ENCODE results near the gene TMEM14B. TPM values are rescaled to one million over a fixed set of nuclear protein-coding genes. Genes with fewer than 3 reads are reported as not detected.
A peak's percentile ranks its signal among the peaks of the same experiment; 100 is the strongest.
"Not testable (repeated sequence)": the region's sequence is repeated elsewhere in the genome, so short reads cannot be mapped to it uniquely, and the experiment has no call there.

TMEM14B gene
- polyA plus RNA-seq, 1 donor: 78.4 TPM

- H3K4me1 ChIP-seq (ENCODE audit: control insufficient read depth, insufficient read depth, low read length): peaks cover 19% of the 10 kb centered on the region
Measured at GRCh38 chr6:10722570-10722819, 25.1 kb upstream of the TMEM14B start.

GRCh38 chr6:10722820-10723566 is 24.6 kb upstream of the TMEM14B start, which contains the start of gene TMEM14C:
Gene TMEM14C (plus strand): TSS chr6:10723070. CDS start chr6:10724614, 1,544 bp downstream.
- Histone ChIP-seq H3K4me3 (ENCODE audit: low read length) (peak within 1 kb of the TSS; percentile 81), H3K27me3 (ENCODE audit: control insufficient read depth, insufficient read depth, low read length) (no peaks in the 10 kb centered on the region), H3K36me3 (ENCODE audit: control insufficient read depth, insufficient read depth, low read length) (peaks cover 26% of the 10 kb centered on the region), H3K4me1 (ENCODE audit: control insufficient read depth, insufficient read depth, low read length) (peaks cover 19% of the 10 kb centered on the region), H3K27ac (ENCODE audit: low read length) (peak within 1 kb of the TSS; percentile 94), H3K9me3 (ENCODE audit: control insufficient read depth, low read depth, low read length) (peaks cover 5% of the 10 kb centered on the region)
- DNase-seq: peak; percentile 99 to 100
- 0% methylated on average over 5 of the region's 55 CpGs for WGBS (ENCODE audit: insufficient coverage, low lambda C conversion rate)

More at GRCh38 chr6:10722570-10722819, 25.1 kb upstream of the TMEM14B start:
- Histone ChIP-seq H3K27me3 (ENCODE audit: control insufficient read depth, insufficient read depth, low read length) (no peaks in the 10 kb centered on the region), H3K36me3 (ENCODE audit: control insufficient read depth, insufficient read depth, low read length) (peaks cover 22% of the 10 kb centered on the region), H3K27ac (ENCODE audit: low read length) (peak overlapping the region; percentile 94), H3K9me3 (ENCODE audit: control insufficient read depth, low read depth, low read length) (peaks cover 5% of the 10 kb centered on the region), H3K4me3 (ENCODE audit: low read length) (peak overlapping the region; percentile 81)
- WGBS (ENCODE audit: insufficient coverage, low lambda C conversion rate): no CpG with 5 or more reads among the region's 6 CpGs
- no peak for DNase-seq

- no peak for DNase-seq
- peak overlapping the region; percentile 94 for H3K27ac ChIP-seq (ENCODE audit: low read length)
- H3K4me1 ChIP-seq (ENCODE audit: control insufficient read depth, insufficient read depth, low read length): peaks cover 19% of the 10 kb centered on the region
- peak overlapping the region; percentile 81 for H3K4me3 ChIP-seq (ENCODE audit: low read length)
- no peaks in the 10 kb centered on the region for H3K27me3 ChIP-seq (ENCODE audit: control insufficient read depth, insufficient read depth, low read length)
- peaks cover 31% of the 10 kb centered on the region for H3K36me3 ChIP-seq (ENCODE audit: control insufficient read depth, insufficient read depth, low read length)
- no CpG with 5 or more reads among the region's 7 CpGs for WGBS (ENCODE audit: insufficient coverage, low lambda C conversion rate)
- H3K9me3 ChIP-seq (ENCODE audit: control insufficient read depth, low read depth, low read length): peaks cover 5% of the 10 kb centered on the region
Measured at GRCh38 chr6:10723567-10723881, 24.1 kb upstream of the TMEM14B start.

- H3K36me3 ChIP-seq (ENCODE audit: control insufficient read depth, insufficient read depth, low read length): peaks cover 46% of the 10 kb centered on the region
- H3K9me3 ChIP-seq (ENCODE audit: control insufficient read depth, low read depth, low read length): peaks cover 3% of the 10 kb centered on the region
- no CpG with 5 or more reads among the region's 6 CpGs for WGBS (ENCODE audit: insufficient coverage, low lambda C conversion rate)
- peak in 1 of 2 donors; percentile 17 for DNase-seq
- H3K4me1 ChIP-seq (ENCODE audit: control insufficient read depth, insufficient read depth, low read length): peaks cover 19% of the 10 kb centered on the region
- H3K27ac ChIP-seq (ENCODE audit: low read length): no peak overlapping the region
- no peak overlapping the region for H3K4me3 ChIP-seq (ENCODE audit: low read length)
- H3K27me3 ChIP-seq (ENCODE audit: control insufficient read depth, insufficient read depth, low read length): no peaks in the 10 kb centered on the region
Measured at GRCh38 chr6:10725044-10725443, 22.6 kb upstream of the TMEM14B start.

- H3K9me3 ChIP-seq (ENCODE audit: control insufficient read depth, low read depth, low read length): no peaks in the 10 kb centered on the region
- WGBS (ENCODE audit: insufficient coverage, low lambda C conversion rate): 100% methylated on average over 1 of the region's 9 CpGs
Measured at GRCh38 chr6:10725716-10726115, 21.9 kb upstream of the TMEM14B start.

GRCh38 chr6:10730254-10730653 is 17.4 kb upstream of the TMEM14B start:
- H3K27ac ChIP-seq (ENCODE audit: low read length): no peak overlapping the region
- no peaks in the 10 kb centered on the region for H3K9me3 ChIP-seq (ENCODE audit: control insufficient read depth, low read depth, low read length)
- H3K4me1 ChIP-seq (ENCODE audit: control insufficient read depth, insufficient read depth, low read length): no peaks in the 10 kb centered on the region
- WGBS (ENCODE audit: insufficient coverage, low lambda C conversion rate): 80% methylated on average over 2 of the region's 3 CpGs
- H3K4me3 ChIP-seq (ENCODE audit: low read length): no peak overlapping the region
- DNase-seq: no peak
- no peaks in the 10 kb centered on the region for H3K27me3 ChIP-seq (ENCODE audit: control insufficient read depth, insufficient read depth, low read length)
- peaks cover 64% of the 10 kb centered on the region for H3K36me3 ChIP-seq (ENCODE audit: control insufficient read depth, insufficient read depth, low read length)

More at GRCh38 chr6:10725716-10726115, 21.9 kb upstream of the TMEM14B start:
- Histone ChIP-seq H3K4me3 (ENCODE audit: low read length) (no peak overlapping the region), H3K36me3 (ENCODE audit: control insufficient read depth, insufficient read depth, low read length) (peaks cover 52% of the 10 kb centered on the region), H3K27me3 (ENCODE audit: control insufficient read depth, insufficient read depth, low read length) (no peaks in the 10 kb centered on the region), H3K4me1 (ENCODE audit: control insufficient read depth, insufficient read depth, low read length) (peaks cover 19% of the 10 kb centered on the region), H3K27ac (ENCODE audit: low read length) (no peak overlapping the region)
- DNase-seq: no peak

GRCh38 chr6:10733151-10733715 is 14.4 kb upstream of the TMEM14B start:
- Histone ChIP-seq H3K27ac (ENCODE audit: low read length) (no peak overlapping the region), H3K4me3 (ENCODE audit: low read length) (no peak overlapping the region), H3K9me3 (ENCODE audit: control insufficient read depth, low read depth, low read length) (no peaks in the 10 kb centered on the region), H3K36me3 (ENCODE audit: control insufficient read depth, insufficient read depth, low read length) (peaks cover 41% of the 10 kb centered on the region), H3K27me3 (ENCODE audit: control insufficient read depth, insufficient read depth, low read length) (no peaks in the 10 kb centered on the region), H3K4me1 (ENCODE audit: control insufficient read depth, insufficient read depth, low read length) (no peaks in the 10 kb centered on the region)
- DNase-seq: no peak
- no CpG with 5 or more reads among the region's 17 CpGs for WGBS (ENCODE audit: insufficient coverage, low lambda C conversion rate)

GRCh38 chr6:10733863-10734262 is 13.7 kb upstream of the TMEM14B start:
- Histone ChIP-seq H3K9me3 (ENCODE audit: control insufficient read depth, low read depth, low read length) (no peaks in the 10 kb centered on the region), H3K4me3 (ENCODE audit: low read length) (no peak overlapping the region), H3K27me3 (ENCODE audit: control insufficient read depth, insufficient read depth, low read length) (no peaks in the 10 kb centered on the region), H3K36me3 (ENCODE audit: control insufficient read depth, insufficient read depth, low read length) (peaks cover 35% of the 10 kb centered on the region), H3K27ac (ENCODE audit: low read length) (no peak overlapping the region), H3K4me1 (ENCODE audit: control insufficient read depth, insufficient read depth, low read length) (no peaks in the 10 kb centered on the region)
- DNase-seq: no peak
- no CpG with 5 or more reads among the region's 3 CpGs for WGBS (ENCODE audit: insufficient coverage, low lambda C conversion rate)

- 100% methylated on average over 2 of the region's 2 CpGs for WGBS (ENCODE audit: insufficient coverage, low lambda C conversion rate)
- H3K4me1 ChIP-seq (ENCODE audit: control insufficient read depth, insufficient read depth, low read length): no peaks in the 10 kb centered on the region
- no peaks in the 10 kb centered on the region for H3K9me3 ChIP-seq (ENCODE audit: control insufficient read depth, low read depth, low read length)
- H3K36me3 ChIP-seq (ENCODE audit: control insufficient read depth, insufficient read depth, low read length): peaks cover 14% of the 10 kb centered on the region
- no peak overlapping the region for H3K27ac ChIP-seq (ENCODE audit: low read length)
- DNase-seq: no peak
- no peak overlapping the region for H3K4me3 ChIP-seq (ENCODE audit: low read length)
- H3K27me3 ChIP-seq (ENCODE audit: control insufficient read depth, insufficient read depth, low read length): no peaks in the 10 kb centered on the region
Measured at GRCh38 chr6:10736731-10737130, 10.9 kb upstream of the TMEM14B start.

GRCh38 chr6:10740061-10740460 is 7.5 kb upstream of the TMEM14B start:
- no peak overlapping the region for H3K27ac ChIP-seq (ENCODE audit: low read length)
- DNase-seq: no peak
- H3K36me3 ChIP-seq (ENCODE audit: control insufficient read depth, insufficient read depth, low read length): peaks cover 4% of the 10 kb centered on the region
- H3K9me3 ChIP-seq (ENCODE audit: control insufficient read depth, low read depth, low read length): no peaks in the 10 kb centered on the region
- H3K4me3 ChIP-seq (ENCODE audit: low read length): no peak overlapping the region
- H3K27me3 ChIP-seq (ENCODE audit: control insufficient read depth, insufficient read depth, low read length): no peaks in the 10 kb centered on the region
- no peaks in the 10 kb centered on the region for H3K4me1 ChIP-seq (ENCODE audit: control insufficient read depth, insufficient read depth, low read length)

GRCh38 chr6:10741643-10742042 is 6.0 kb upstream of the TMEM14B start:
- H3K36me3 ChIP-seq (ENCODE audit: control insufficient read depth, insufficient read depth, low read length); H3K4me3 ChIP-seq (ENCODE audit: low read length); H3K4me1 ChIP-seq (ENCODE audit: control insufficient read depth, insufficient read depth, low read length); H3K27ac ChIP-seq (ENCODE audit: low read length); H3K27me3 ChIP-seq (ENCODE audit: control insufficient read depth, insufficient read depth, low read length); DNase-seq; H3K9me3 ChIP-seq (ENCODE audit: control insufficient read depth, low read depth, low read length): not testable (repeated sequence)
- no CpG with 5 or more reads among the region's 4 CpGs for WGBS (ENCODE audit: insufficient coverage, low lambda C conversion rate)
